ENCODE measurements around the gene CRB1.

Gene CRB1

GRCh38 chr1:197464044-197464443 lies 196.0 kb downstream of the CRB1 start:
- DNase-seq (ENCODE audit: low read depth) = peak; percentile 91
- no peak for TF ChIP-seq CTCF (conservative IDR thresholded peaks at IDR 0.05; ENCODE audit: low read depth, low read length)
- no peak overlapping the region for H3K4me3 ChIP-seq (ENCODE audit: low read depth, low read length)

- TF ChIP-seq CTCF (conservative IDR thresholded peaks at IDR 0.05; ENCODE audit: low read depth, low read length) = no peak
- DNase-seq (ENCODE audit: low read depth) = no peak
- no peak overlapping the region for H3K4me3 ChIP-seq (ENCODE audit: low read depth, low read length)
Measured at GRCh38 chr1:197465528-197466327, 197.7 kb downstream of the CRB1 start.

DNA sequence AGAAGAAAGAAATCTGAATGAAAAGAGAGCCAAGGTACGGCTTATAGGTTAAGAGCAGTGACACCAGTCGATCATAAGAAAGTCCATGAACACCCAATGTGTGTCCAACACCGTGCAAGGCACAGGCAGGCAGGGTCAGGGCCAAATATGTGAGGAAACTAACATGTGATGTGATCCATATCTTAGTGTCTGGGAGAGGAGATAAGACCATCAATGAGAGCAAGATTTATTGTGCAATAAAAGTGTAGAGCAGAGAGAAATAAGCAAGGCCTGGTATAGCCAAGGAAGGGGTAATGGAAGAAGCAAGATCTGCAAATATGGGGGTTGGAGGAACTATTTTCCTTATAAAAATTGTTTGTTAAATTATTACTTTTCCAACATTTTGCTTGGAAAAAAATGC lies 198.8 kb downstream of the CRB1 start:
- no peak for TF ChIP-seq CTCF (conservative IDR thresholded peaks at IDR 0.05; ENCODE audit: low read depth, low read length)
- no peak overlapping the region for H3K4me3 ChIP-seq (ENCODE audit: low read depth, low read length)

DNA sequence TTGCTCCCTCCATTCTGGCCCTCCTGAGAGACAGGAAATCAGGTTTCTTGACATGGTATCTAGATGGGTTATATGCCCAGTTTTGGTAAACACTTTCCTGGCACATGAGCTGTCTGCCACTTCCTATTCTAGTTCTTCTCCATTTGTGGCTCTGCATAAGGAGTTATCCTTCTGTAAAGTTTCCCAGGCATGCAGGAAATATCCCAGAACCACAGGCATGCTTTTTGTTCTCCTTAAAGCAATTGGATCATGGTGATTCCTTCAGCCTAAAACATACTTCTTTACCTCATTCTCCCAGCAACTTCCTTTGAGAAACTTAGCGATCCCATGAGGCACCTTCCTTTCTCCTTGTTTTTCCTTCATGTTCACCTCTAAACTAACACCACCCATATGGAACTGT lies 199.8 kb downstream of the CRB1 start:
- DNase-seq (ENCODE audit: low read depth) = peak; percentile 16
- H3K4me3 ChIP-seq (ENCODE audit: low read depth, low read length) = no peak overlapping the region
- TF ChIP-seq CTCF (conservative IDR thresholded peaks at IDR 0.05; ENCODE audit: low read depth, low read length) = no peak

More for the DNA sequence above, 198.8 kb downstream of the CRB1 start:
- no peak for DNase-seq (ENCODE audit: low read depth)

DNA sequence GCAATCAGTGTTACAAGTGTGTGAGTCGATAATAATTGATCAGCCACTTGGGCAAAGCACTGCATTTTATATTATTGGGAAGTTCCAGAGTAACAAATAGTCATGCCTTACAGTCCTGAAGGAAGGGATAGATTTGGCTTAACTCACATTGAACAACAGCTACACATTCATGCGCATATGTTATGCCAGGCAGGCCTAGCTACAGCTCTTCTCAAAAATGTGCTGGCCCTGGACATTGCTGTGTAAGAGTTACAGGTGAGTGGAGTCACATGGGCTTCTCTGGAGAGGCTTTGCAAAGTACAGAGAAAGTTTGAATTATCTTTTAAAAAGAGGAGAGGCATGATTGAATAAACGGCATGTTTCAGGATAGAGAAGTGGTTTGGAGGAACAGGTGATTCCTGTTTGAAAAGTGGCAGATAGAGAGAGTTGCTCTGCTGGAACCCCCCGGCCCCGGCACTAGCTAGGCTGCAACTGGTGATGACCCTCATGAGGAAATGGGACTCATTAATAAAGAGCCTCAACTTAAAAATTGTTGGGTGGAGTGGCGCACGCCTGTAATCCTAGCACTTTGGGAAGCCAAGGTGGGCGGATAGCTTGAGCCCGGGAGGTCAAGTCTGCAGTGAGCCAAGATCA lies 200.6 kb downstream of the CRB1 start:
- no peak overlapping the region for H3K4me3 ChIP-seq (ENCODE audit: low read depth, low read length)
- TF ChIP-seq CTCF (conservative IDR thresholded peaks at IDR 0.05; ENCODE audit: low read depth, low read length) = no peak
- no peak for DNase-seq (ENCODE audit: low read depth)

DNA sequence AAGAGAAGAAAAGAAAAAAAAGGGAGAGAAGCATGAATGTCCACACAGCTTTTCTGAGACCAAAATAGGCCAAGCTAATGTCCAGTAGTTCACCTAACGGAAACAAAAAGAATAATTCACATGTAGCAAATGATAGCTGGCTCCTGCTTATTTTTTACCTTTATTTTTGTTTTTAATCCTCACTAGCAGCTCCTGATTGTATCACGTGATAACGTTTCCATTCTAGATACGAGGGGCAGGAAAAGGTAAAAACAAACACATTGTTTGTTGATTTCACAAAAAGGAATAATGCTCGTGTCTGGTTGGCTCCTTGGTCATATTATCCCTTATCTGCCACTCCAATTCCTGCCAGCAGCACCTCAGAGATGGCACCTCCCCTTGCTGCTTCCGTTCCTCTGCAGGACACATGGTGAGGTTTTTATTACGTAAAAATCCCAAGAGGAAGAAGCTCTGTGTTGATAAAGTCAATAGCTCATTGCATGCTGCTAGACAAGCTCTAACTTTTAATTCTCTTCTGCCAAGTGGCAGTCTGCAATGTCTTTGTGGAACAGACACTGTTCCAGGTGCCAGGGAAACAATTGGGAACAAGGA lies 201.7 kb downstream of the CRB1 start:
- H3K4me3 ChIP-seq (ENCODE audit: low read depth, low read length) = no peak overlapping the region
- TF ChIP-seq CTCF (conservative IDR thresholded peaks at IDR 0.05; ENCODE audit: low read depth, low read length) = no peak
- no peak for DNase-seq (ENCODE audit: low read depth)

All from choroid plexus epithelial cell (primary cell).